ENCODE results near the gene AGBL4.

Gene AGBL4

GRCh38 chr1:49466961-49467360 lies 556.8 kb downstream of the AGBL4 start:
- no peak overlapping the region for H3K4me3 ChIP-seq (replicated peaks; ENCODE audit: low read depth, low read length)
- DNase-seq (ENCODE audit: extremely low read depth, low read depth), result no peak
- TF ChIP-seq CTCF (IDR thresholded peaks at IDR 0.05; ENCODE audit: low read depth, low read length, missing control alignments), result no peak

- no peak for DNase-seq (ENCODE audit: extremely low read depth, low read depth)
- no peak overlapping the region for H3K4me3 ChIP-seq (replicated peaks; ENCODE audit: low read depth, low read length)
- TF ChIP-seq CTCF (IDR thresholded peaks at IDR 0.05; ENCODE audit: low read depth, low read length, missing control alignments), result no peak
Measured at GRCh38 chr1:49465486-49466185, 558.1 kb downstream of the AGBL4 start.

GRCh38 chr1:49448200-49448599 lies 575.6 kb downstream of the AGBL4 start:
- no peak for TF ChIP-seq CTCF (IDR thresholded peaks at IDR 0.05; ENCODE audit: low read depth, low read length, missing control alignments)
- H3K4me3 ChIP-seq (replicated peaks; ENCODE audit: low read depth, low read length), result no peak overlapping the region
- no peak for DNase-seq (ENCODE audit: extremely low read depth, low read depth)

GRCh38 chr1:49436865-49437264 lies 586.9 kb downstream of the AGBL4 start:
- no peak for TF ChIP-seq CTCF (IDR thresholded peaks at IDR 0.05; ENCODE audit: low read depth, low read length, missing control alignments)
- DNase-seq (ENCODE audit: extremely low read depth, low read depth), result no peak
- H3K4me3 ChIP-seq (replicated peaks; ENCODE audit: low read depth, low read length), result no peak overlapping the region

GRCh38 chr1:49435291-49435690 lies 588.5 kb downstream of the AGBL4 start:
- no peak overlapping the region for H3K4me3 ChIP-seq (replicated peaks; ENCODE audit: low read depth, low read length)
- no peak for TF ChIP-seq CTCF (IDR thresholded peaks at IDR 0.05; ENCODE audit: low read depth, low read length, missing control alignments)
- no peak for DNase-seq (ENCODE audit: extremely low read depth, low read depth)

GRCh38 chr1:49424782-49425181 lies 599.0 kb downstream of the AGBL4 start:
- no peak for TF ChIP-seq CTCF (IDR thresholded peaks at IDR 0.05; ENCODE audit: low read depth, low read length, missing control alignments)
- no peak for DNase-seq (ENCODE audit: extremely low read depth, low read depth)
- no peak overlapping the region for H3K4me3 ChIP-seq (replicated peaks; ENCODE audit: low read depth, low read length)

- H3K4me3 ChIP-seq (replicated peaks; ENCODE audit: low read depth, low read length), result no peak overlapping the region
- DNase-seq (ENCODE audit: extremely low read depth, low read depth), result no peak
- TF ChIP-seq CTCF (IDR thresholded peaks at IDR 0.05; ENCODE audit: low read depth, low read length, missing control alignments), result no peak
Measured at GRCh38 chr1:49416758-49417157, 607.0 kb downstream of the AGBL4 start.
